Measurements from ENCODE around the gene RAD50. TPM values are rescaled to one million over a fixed set of nuclear protein-coding genes. Genes with fewer than 3 reads are reported as not detected.

RAD50 gene
- total and polyA plus RNA-seq, 2 donors (not counting 1 experiment from before 2014, with no cell fraction given), result 21.5 to 35.7 TPM

GRCh38 chr5:132641241-132641723, 84.5 kb downstream of the RAD50 start:
- no peak for DNase-seq (ENCODE audit: low read depth in 2 of 2)
- H3K27me3 ChIP-seq (ENCODE audit: control insufficient read depth, insufficient read depth, low read length), result no peaks in the 10 kb centered on the region
- no peak overlapping the region for H2AFZ ChIP-seq (ENCODE audit: low read length)
- H3K4me1 ChIP-seq (ENCODE audit: control insufficient read depth, extremely low read depth, insufficient read depth, low read length), result no peaks in the 10 kb centered on the region
- H3K36me3 ChIP-seq (ENCODE audit: control insufficient read depth, insufficient read depth, low read length), result peaks cover 5% of the 10 kb centered on the region
- no peak overlapping the region for H3K9ac ChIP-seq (ENCODE audit: insufficient read depth, low read length)
- no peaks in the 10 kb centered on the region for H3K9me3 ChIP-seq (ENCODE audit: control insufficient read depth, insufficient read depth, low read depth, low read length)
- H3K27ac ChIP-seq (ENCODE audit: insufficient read depth, low read length), result no peak overlapping the region
- H3K4me3 ChIP-seq (replicated peaks in 1 of 4; ENCODE audit: control extremely low read depth in 1 of 4, insufficient read depth in 1 of 4, low read depth in 3 of 4, low read length in 4 of 4), result no peak overlapping the region
- H4K20me1 ChIP-seq (ENCODE audit: control insufficient read depth, extremely low read depth, insufficient read depth, low read length), result no peaks in the 10 kb centered on the region
- no peak overlapping the region for H3K4me2 ChIP-seq (ENCODE audit: extremely low read depth, insufficient read depth, low read length)
- H3K79me2 ChIP-seq (ENCODE audit: control insufficient read depth, insufficient read depth, low read length), result no peaks in the 10 kb centered on the region
- TF ChIP-seq, protein P1, sequence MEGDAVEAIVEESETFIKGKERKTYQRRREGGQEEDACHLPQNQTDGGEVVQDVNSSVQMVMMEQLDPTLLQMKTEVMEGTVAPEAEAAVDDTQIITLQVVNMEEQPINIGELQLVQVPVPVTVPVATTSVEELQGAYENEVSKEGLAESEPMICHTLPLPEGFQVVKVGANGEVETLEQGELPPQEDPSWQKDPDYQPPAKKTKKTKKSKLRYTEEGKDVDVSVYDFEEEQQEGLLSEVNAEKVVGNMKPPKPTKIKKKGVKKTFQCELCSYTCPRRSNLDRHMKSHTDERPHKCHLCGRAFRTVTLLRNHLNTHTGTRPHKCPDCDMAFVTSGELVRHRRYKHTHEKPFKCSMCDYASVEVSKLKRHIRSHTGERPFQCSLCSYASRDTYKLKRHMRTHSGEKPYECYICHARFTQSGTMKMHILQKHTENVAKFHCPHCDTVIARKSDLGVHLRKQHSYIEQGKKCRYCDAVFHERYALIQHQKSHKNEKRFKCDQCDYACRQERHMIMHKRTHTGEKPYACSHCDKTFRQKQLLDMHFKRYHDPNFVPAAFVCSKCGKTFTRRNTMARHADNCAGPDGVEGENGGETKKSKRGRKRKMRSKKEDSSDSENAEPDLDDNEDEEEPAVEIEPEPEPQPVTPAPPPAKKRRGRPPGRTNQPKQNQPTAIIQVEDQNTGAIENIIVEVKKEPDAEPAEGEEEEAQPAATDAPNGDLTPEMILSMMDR (conservative IDR thresholded peaks at IDR 0.05 in 1 of 2, IDR thresholded peaks at IDR 0.05 in 1 of 2; ENCODE audit: low read depth in 1 of 2, low read length in 2 of 2), result no peak
- no peak for TF ChIP-seq EZH2 (IDR thresholded peaks at IDR 0.05; ENCODE audit: low read length, missing control alignments)

- Histone ChIP-seq H3K9me3 (ENCODE audit: control insufficient read depth, insufficient read depth, low read depth, low read length) (no peaks in the 10 kb centered on the region), H3K4me3 (replicated peaks in 1 of 4; ENCODE audit: control extremely low read depth in 1 of 4, insufficient read depth in 1 of 4, low read depth in 3 of 4, low read length in 4 of 4) (no peak overlapping the region), H4K20me1 (ENCODE audit: control insufficient read depth, extremely low read depth, insufficient read depth, low read length) (no peaks in the 10 kb centered on the region), H3K4me2 (ENCODE audit: extremely low read depth, insufficient read depth, low read length) (no peak overlapping the region), H3K79me2 (ENCODE audit: control insufficient read depth, insufficient read depth, low read length) (no peaks in the 10 kb centered on the region), H3K9ac (ENCODE audit: insufficient read depth, low read length) (no peak overlapping the region), H3K27me3 (ENCODE audit: control insufficient read depth, insufficient read depth, low read length) (no peaks in the 10 kb centered on the region), H3K27ac (ENCODE audit: insufficient read depth, low read length) (no peak overlapping the region), H2AFZ (ENCODE audit: low read length) (no peak overlapping the region), H3K4me1 (ENCODE audit: control insufficient read depth, extremely low read depth, insufficient read depth, low read length) (no peaks in the 10 kb centered on the region), H3K36me3 (ENCODE audit: control insufficient read depth, insufficient read depth, low read length) (peaks cover 5% of the 10 kb centered on the region)
- TF ChIP-seq EZH2 (IDR thresholded peaks at IDR 0.05; ENCODE audit: low read length, missing control alignments), result no peak
- TF ChIP-seq, protein P1 (conservative IDR thresholded peaks at IDR 0.05 in 1 of 2, IDR thresholded peaks at IDR 0.05 in 1 of 2; ENCODE audit: low read depth in 1 of 2, low read length in 2 of 2), result no peak
- DNase-seq (ENCODE audit: low read depth in 2 of 2), result no peak
Measured at GRCh38 chr5:132641841-132642240, 85.1 kb downstream of the RAD50 start.

GRCh38 chr5:132644177-132644576, 87.4 kb downstream of the RAD50 start:
- no peak overlapping the region for H2AFZ ChIP-seq (ENCODE audit: low read length)
- no peak overlapping the region for H3K4me2 ChIP-seq (ENCODE audit: extremely low read depth, insufficient read depth, low read length)
- no peaks in the 10 kb centered on the region for H3K27me3 ChIP-seq (ENCODE audit: control insufficient read depth, insufficient read depth, low read length)
- TF ChIP-seq EZH2 (IDR thresholded peaks at IDR 0.05; ENCODE audit: low read length, missing control alignments), result no peak
- TF ChIP-seq, protein P1 (conservative IDR thresholded peaks at IDR 0.05 in 1 of 2, IDR thresholded peaks at IDR 0.05 in 1 of 2; ENCODE audit: low read depth in 1 of 2, low read length in 2 of 2), result no peak
- no peak overlapping the region for H3K27ac ChIP-seq (ENCODE audit: insufficient read depth, low read length)
- H3K9ac ChIP-seq (ENCODE audit: insufficient read depth, low read length), result no peak overlapping the region
- no peaks in the 10 kb centered on the region for H3K9me3 ChIP-seq (ENCODE audit: control insufficient read depth, insufficient read depth, low read depth, low read length)
- H3K79me2 ChIP-seq (ENCODE audit: control insufficient read depth, insufficient read depth, low read length), result no peaks in the 10 kb centered on the region
- peaks cover 5% of the 10 kb centered on the region for H3K36me3 ChIP-seq (ENCODE audit: control insufficient read depth, insufficient read depth, low read length)
- no peaks in the 10 kb centered on the region for H3K4me1 ChIP-seq (ENCODE audit: control insufficient read depth, extremely low read depth, insufficient read depth, low read length)
- no peak for DNase-seq (ENCODE audit: low read depth in 2 of 2)
- no peaks in the 10 kb centered on the region for H4K20me1 ChIP-seq (ENCODE audit: control insufficient read depth, extremely low read depth, insufficient read depth, low read length)
- H3K4me3 ChIP-seq (replicated peaks in 1 of 4; ENCODE audit: control extremely low read depth in 1 of 4, insufficient read depth in 1 of 4, low read depth in 3 of 4, low read length in 4 of 4), result no peak overlapping the region

Data from fibroblast of lung (primary cell).